Fibroblast of villous mesenchyme (primary cell): ENCODE measurements around the gene SEPTIN12. TPM values are rescaled to one million over a fixed set of nuclear protein-coding genes. Genes with fewer than 3 reads are reported as not detected.

Experiments
- DNase-seq: peaks from one replicate; pipeline ENCODE4 v3.0.0-alpha.2; 2010; ENCODE audit warnings: low read depth
- H3K4me3 ChIP-seq: 2 replicates; pipeline ENCODE4 v1.5.1; 2011; ENCODE audit warnings: low read depth, mild to moderate bottlenecking, low read length
- CTCF ChIP-seq: IDR thresholded peaks from 2 replicates; pipeline ENCODE4 v1.5.1; 2012; ENCODE audit warnings: low read depth, mild to moderate bottlenecking, low read length; ENCODE audit not compliant: insufficient read depth
- total RNA-seq: library from RNA; depleted of rRNA; stranded (reverse); fragments of >200 nt; gene quantifications from 2 replicates; pipeline ENCODE4 v1.2.3, GENCODE V29; 2012

SEPTIN12 gene
- total RNA-seq, 1 donor = not detected

GRCh38 chr16:4776141-4776705, 11.9 kb downstream of the SEPTIN12 start:
- TF ChIP-seq CTCF = no peak
- no peak for DNase-seq
- no peak overlapping the region for H3K4me3 ChIP-seq

- TF ChIP-seq CTCF = no peak
- no peak overlapping the region for H3K4me3 ChIP-seq
- DNase-seq = no peak
These were observed 13.1 kb downstream of the SEPTIN12 start for GRCh38 chr16:4775005-4775404.

GRCh38 chr16:4772351-4772750, 15.8 kb downstream of the SEPTIN12 start:
- TF ChIP-seq CTCF = no peak
- H3K4me3 ChIP-seq = no peak overlapping the region
- no peak for DNase-seq

GRCh38 chr16:4771646-4772045, 16.5 kb downstream of the SEPTIN12 start:
- DNase-seq = no peak
- no peak overlapping the region for H3K4me3 ChIP-seq
- no peak for TF ChIP-seq CTCF

- no peak for TF ChIP-seq CTCF
- no peak for DNase-seq
- no peak overlapping the region for H3K4me3 ChIP-seq
These were observed 18.9 kb downstream of the SEPTIN12 start for GRCh38 chr16:4769306-4769638.

- peak overlapping the region; percentile 78 for H3K4me3 ChIP-seq
- peak; percentile 95 for DNase-seq
- TF ChIP-seq CTCF = no peak
These were observed 19.4 kb downstream of the SEPTIN12 start for GRCh38 chr16:4768549-4769305.
